GM12875 (cell line): ENCODE results near the gene KNOP1.
"Not testable (repeated sequence)": the region's sequence is repeated elsewhere in the genome, so short reads cannot be mapped to it uniquely, and the experiment has no call there.

Source experiments
- H3K4me3 ChIP-seq: one replicate; pipeline ENCODE4 v1.5.1; 2011; ENCODE audit warnings: low read depth, low read length, control low read depth
- CTCF ChIP-seq: IDR thresholded peaks from 2 replicates; pipeline ENCODE4 v1.5.1; 2011; ENCODE audit warnings: low read depth, mild to moderate bottlenecking, control low read depth, inconsistent platforms, low read length, moderate library complexity, borderline replicate concordance; ENCODE audit not compliant: insufficient read depth

KNOP1 gene

GRCh38 chr16:19683453-19684236 lies 34.4 kb downstream of the KNOP1 start:
- no peak overlapping the region for H3K4me3 ChIP-seq
- no peak for TF ChIP-seq CTCF

- no peak overlapping the region for H3K4me3 ChIP-seq
- TF ChIP-seq CTCF, result no peak
Measured at GRCh38 chr16:19681637-19682036, 36.4 kb downstream of the KNOP1 start.

GRCh38 chr16:19680881-19681340 lies 37.1 kb downstream of the KNOP1 start:
- TF ChIP-seq CTCF, result no peak
- no peak overlapping the region for H3K4me3 ChIP-seq

- H3K4me3 ChIP-seq, result not testable (repeated sequence)
Measured at GRCh38 chr16:19679281-19679680, 38.7 kb downstream of the KNOP1 start.

- no peak overlapping the region for H3K4me3 ChIP-seq
- no peak for TF ChIP-seq CTCF
Measured at GRCh38 chr16:19678804-19679203, 39.2 kb downstream of the KNOP1 start.

- TF ChIP-seq CTCF, result no peak
- no peak overlapping the region for H3K4me3 ChIP-seq
Measured at GRCh38 chr16:19677402-19677801, 40.6 kb downstream of the KNOP1 start.

- no peak overlapping the region for H3K4me3 ChIP-seq
Measured at GRCh38 chr16:19674485-19674884, 43.5 kb downstream of the KNOP1 start.

More at GRCh38 chr16:19674485-19674884, 43.5 kb downstream of the KNOP1 start:
- no peak for TF ChIP-seq CTCF
